Loucy (cell line): ENCODE measurements around the gene NRG3.

Experiments
- EZH2phosphoT487 ChIP-seq: fragments of 200-600 bp; IDR thresholded peaks from 2 replicates; pipeline ENCODE4 v1.6.1; 2018; ENCODE audit warnings: antibody characterized with exemption, mild to moderate bottlenecking, moderate library complexity, borderline replicate concordance
- TF ChIP-seq, protein P1 (sequence below): fragments of 200-600 bp; sonication (generic); conservative IDR thresholded peaks from 2 replicates; pipeline ENCODE4 v1.5.1; 2014; ENCODE audit warnings: mild to moderate bottlenecking, antibody characterized with exemption, low read length

DNA sequence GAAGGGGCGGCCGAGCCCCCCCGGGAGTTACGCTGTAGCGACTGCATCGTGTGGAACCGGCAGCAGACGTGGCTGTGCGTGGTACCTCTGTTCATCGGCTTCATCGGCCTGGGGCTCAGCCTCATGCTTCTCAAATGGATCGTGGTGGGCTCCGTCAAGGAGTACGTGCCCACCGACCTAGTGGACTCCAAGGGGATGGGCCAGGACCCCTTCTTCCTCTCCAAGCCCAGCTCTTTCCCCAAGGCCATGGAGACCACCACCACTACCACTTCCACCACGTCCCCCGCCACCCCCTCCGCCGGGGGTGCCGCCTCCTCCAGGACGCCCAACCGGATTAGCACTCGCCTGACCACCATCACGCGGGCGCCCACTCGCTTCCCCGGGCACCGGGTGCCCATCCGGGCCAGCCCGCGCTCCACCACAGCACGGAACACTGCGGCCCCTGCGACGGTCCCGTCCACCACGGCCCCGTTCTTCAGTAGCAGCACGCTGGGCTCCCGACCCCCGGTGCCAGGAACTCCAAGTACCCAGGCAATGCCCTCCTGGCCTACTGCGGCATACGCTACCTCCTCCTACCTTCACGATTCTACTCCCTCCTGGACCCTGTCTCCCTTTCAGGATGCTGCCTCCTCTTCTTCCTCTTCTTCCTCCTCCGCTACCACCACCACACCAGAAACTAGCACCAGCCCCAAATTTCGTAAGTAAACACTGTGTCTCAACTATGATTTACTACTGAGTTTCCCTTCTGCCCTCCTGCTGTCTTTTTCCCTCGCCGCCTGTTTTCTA is 666 bp downstream of the NRG3 start:
- TF ChIP-seq, protein P1, sequence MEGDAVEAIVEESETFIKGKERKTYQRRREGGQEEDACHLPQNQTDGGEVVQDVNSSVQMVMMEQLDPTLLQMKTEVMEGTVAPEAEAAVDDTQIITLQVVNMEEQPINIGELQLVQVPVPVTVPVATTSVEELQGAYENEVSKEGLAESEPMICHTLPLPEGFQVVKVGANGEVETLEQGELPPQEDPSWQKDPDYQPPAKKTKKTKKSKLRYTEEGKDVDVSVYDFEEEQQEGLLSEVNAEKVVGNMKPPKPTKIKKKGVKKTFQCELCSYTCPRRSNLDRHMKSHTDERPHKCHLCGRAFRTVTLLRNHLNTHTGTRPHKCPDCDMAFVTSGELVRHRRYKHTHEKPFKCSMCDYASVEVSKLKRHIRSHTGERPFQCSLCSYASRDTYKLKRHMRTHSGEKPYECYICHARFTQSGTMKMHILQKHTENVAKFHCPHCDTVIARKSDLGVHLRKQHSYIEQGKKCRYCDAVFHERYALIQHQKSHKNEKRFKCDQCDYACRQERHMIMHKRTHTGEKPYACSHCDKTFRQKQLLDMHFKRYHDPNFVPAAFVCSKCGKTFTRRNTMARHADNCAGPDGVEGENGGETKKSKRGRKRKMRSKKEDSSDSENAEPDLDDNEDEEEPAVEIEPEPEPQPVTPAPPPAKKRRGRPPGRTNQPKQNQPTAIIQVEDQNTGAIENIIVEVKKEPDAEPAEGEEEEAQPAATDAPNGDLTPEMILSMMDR = no peak
- no peak for TF ChIP-seq EZH2phosphoT487
